Measurements from ENCODE around the gene PLEKHM3. TPM values are rescaled to one million over a fixed set of nuclear protein-coding genes. Genes with fewer than 3 reads are reported as not detected.

The PLEKHM3 gene
- total RNA-seq, 1 experiment from 2014 or later = 3.5 TPM

DNA sequence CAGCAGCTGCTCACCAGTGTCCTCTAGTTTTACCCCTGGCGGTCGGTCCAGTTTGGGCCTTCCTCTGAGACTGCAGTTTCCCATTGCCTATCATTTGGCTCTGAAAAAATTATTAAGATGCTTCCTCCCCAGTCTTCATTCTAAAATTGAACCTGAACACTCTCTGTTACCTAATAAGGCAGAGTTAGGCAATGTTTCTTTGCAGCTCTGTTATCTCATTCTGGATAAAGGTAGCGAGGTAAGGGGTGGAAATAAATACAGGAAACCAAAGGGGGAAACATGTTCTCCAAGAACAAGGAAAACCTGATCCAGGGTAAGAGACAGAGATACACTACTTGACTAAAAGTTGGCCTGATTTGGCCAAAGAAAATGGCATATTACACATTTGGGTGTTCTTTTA lies 164.6 kb downstream of the PLEKHM3 start:
- DNase-seq (ENCODE audit: low spot score) = no peak

DNA sequence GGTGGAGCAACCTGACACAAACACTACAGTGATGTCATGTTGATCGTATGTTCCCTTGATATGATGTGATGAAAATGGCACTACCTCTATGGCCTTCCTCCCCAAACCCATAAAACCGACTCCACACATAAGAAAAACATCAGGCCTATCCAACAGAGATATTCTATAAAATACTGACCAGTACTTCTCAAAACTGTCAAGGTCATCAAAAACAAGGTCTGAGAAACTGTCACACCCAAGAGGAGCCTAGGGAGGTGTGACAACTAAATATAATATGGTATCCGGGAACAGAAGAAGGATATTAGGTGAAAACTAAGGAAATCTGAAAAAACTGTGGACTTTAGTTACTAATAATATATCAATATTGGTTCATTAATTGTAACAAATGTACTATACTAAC lies 169.7 kb downstream of the PLEKHM3 start:
- no peak for DNase-seq (ENCODE audit: low spot score)

DNA sequence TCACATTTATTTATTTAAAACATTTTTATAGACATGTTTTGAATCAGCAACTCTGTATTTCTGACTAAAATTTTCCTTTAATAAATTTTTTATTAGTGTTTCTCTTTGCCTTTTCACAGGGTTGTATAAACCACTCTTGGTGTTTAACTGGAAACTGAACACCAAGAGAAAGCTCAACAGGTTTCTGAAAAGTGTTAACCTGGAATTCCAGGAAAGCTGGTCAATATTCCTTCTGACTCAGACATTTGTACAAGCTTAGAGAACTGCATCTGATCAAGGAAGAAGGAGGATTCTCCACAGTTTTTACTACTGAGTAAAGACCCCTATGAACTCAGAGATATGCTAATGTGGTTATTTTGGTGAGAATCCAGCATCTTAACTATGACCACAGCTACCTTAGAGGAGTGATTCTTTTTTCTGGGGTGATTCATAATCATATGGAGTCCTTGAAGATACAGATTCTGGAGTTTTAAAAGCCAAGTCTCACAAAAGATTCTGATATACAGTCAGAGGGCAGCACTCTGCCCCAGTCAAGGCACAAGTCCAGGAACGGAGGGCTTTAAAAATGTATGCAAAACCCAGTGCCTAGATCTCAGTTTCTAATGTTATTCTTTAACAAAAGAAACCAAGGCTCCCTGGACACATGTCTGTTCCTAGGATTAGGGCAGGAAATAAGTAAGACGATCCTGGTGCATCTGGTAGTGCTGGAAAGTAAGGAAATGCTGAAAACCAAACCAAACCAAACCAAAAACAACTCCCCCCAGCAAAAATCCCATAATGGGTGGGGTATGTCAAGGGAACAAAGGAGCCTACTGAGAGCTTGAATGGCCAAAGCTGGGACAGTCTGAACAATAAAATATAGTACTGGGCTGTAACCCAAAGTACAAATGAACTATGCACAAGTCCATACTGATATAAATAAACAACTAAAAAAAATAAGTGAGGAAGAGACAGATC lies 170.6 kb downstream of the PLEKHM3 start:
- DNase-seq (ENCODE audit: low spot score) = peak; percentile 78

DNA sequence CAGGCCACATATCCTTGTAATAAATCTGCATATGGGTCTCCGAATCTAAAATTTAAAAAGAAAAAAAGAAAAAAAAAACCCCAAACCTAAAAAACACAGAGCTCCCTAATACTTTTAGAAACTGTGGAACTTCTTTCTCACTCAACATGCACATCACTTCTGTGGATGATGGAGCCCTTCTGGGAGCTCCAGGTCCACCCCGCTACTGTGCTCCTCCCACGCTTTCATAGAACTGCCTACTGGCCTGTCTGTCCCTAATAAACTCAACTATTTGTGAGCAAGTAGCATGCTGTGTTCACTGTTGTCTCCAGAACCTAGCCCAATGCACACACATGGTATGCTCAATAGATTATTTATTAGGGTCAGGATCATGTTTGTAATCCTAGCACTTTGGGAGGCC lies 172.5 kb downstream of the PLEKHM3 start:
- DNase-seq (ENCODE audit: low spot score) = no peak

DNA sequence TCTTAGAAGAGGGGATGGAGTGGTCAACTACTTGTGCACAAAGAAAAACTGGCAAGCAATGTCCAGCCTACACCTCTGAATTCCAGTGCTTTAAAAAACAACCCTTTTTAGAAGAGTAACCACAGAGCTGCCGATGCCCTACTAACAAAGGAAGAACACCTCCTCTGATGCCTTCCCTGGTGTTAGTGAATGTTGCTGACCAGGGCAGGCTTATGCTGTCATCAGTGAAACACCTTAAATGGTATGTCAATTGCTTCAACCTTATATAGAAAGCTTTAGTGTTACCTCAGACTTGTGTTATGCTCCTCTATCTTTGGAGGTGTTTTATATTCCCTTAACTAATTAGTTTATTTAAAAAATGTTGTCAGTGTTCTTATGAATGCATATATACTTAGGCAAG lies 175.9 kb downstream of the PLEKHM3 start:
- no peak for DNase-seq (ENCODE audit: low spot score)

DNA sequence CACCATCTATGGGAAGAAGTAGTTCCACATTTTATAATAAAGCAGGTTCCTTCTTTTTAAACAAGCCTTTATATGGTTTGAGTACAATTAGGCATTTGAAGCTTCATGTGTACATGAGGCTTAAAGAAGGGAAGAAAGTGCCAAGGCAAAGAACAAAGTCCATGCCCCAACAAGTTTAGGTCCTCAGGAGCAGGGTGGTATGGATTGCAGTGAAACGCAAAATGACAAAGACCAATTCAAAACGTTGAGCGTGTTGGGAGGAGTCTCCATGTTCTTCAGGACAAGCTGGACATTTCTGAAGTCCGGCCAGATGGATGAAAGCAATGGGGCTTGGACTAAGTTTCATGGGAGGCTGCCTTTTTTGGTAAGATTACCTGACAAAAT lies 176.8 kb downstream of the PLEKHM3 start:
- no peak for DNase-seq (ENCODE audit: low spot score)

DNA sequence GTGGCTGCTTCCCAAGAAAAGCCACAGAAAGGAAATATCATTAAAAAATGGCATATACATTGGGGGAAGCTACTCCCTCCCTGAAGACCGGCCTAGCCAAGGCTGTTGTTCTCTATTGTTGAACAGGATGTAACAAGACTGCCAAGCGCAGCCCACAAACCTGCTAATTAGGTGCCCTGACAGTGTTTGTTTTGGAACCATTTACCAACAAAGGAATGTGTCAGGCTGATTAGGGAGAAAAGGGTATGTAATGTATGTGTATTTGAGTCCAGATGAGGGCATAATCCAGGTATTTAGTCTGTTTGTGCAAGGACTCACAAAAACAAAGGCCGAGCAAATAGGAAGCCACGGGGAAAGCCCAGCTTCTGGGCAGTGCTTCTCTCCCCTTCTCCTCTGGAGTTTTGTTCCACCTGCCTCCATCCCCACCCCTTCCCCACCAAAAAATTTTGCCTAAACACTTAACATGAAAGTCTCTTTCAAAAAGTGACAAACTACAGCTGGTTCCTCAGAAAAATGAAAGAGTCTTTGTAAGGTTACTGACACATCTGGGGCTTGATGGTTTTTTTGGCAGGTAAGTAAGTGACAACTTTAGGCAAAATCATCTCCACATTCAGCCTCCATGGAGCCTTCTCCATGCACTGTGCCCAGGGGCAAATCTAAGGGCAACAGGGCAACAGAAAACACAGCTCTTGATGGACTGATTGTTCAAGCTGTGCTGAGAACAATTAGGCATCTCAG lies 177.4 kb downstream of the PLEKHM3 start:
- peak; percentile 96 for DNase-seq (ENCODE audit: low spot score)

DNA sequence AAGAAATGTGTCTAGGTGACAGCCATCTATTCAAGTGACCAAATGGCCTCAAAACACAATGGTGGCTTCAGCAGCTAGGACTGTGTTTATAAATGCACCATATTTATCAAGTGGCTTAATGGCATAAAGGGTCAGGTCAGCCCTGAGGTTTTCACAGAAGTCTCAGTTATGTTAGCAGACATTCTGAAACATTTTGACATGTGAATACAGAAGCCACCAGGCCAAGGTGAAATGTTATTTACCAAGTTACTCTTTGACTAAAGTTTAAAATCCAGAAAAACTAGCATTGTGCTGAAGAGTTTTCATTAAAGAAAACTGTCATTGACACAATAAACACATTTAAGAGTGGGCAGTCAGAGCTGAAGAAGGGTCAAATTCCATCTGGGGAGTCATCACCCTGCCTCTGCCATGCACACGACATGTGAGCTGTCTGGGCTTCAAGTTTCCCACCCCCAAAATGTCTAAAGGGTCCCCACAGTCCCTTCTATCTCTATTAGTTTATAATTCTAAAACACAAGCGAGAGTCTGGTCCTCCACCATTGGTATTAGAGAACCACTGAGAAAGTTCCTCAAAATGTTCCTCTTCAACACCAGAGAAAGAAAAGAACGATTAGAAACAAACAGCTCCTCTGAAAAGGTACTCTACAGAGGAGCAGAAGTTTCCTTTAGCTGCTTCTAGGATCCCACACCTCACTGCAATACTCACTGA lies 178.1 kb downstream of the PLEKHM3 start:
- no peak for DNase-seq (ENCODE audit: low spot score)

DNA sequence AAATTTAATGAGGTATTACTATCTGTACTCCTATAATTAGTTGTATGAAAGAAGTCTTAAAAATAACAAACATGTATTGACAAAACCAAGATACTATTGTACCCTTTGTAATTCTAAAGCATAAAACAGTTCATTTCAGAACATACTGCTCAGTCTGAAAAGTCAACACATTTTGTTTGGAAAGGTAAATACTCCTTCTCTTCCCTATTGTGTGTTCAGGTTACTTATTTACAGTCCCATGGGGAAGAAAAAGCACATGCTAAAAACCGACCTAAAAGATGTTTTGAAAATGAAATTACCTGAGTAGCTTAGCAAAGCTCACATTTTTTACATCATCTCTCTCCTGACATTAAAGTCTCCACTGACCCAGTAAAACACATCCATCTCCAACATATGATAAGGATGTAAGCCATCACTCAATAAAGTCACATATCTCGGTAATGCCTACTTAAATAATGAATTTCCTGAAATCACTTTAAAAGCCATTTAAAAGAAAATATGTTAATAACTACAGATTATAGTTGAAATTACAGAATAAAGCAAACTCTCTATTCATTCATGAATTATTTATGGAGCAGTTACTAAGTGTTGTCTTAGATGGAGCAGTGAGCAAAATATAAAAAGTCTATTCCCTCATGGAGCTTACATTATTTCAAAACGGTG lies 180.0 kb downstream of the PLEKHM3 start:
- no peak for DNase-seq (ENCODE audit: low spot score)

DNA sequence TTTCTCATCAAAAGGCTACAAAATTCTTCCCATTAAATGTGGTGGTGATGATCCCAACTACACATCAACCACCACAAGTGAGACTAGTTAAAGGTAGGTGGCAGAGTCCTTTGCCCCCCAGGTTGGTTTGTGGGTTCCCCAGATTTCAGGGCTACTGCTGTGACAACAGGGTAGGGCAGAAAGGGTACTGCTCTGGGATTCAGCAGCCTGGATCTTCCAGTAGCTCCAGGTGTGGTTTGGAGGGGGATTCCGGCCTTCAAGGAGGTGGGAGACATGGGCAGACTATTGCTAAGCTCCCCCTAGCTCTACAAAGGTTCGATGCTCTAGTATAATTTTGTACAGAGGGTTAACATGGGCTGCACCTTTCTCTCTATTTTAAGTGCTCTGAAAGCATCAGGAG lies 180.7 kb downstream of the PLEKHM3 start:
- DNase-seq (ENCODE audit: low spot score) = no peak

DNA sequence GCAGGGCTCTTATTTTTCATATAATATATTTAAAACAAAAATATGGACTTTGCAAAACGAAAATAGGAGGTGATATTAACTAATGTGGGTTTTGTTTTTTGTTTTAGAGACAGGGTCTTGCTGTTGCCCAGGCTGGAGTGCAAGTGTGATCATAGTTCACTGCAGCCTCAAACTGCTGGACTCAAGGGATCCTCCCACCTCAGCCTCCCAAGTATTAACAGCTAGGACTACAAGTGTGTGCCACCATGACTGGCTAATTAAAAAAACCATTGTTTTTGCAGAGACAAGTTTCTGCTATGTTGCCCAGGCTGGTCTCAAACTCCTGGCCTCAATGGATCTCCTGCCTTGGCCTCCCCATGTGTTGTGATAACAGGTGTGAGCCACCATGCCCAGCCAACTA lies 185.2 kb downstream of the PLEKHM3 start:
- no peak for DNase-seq (ENCODE audit: low spot score)

DNA sequence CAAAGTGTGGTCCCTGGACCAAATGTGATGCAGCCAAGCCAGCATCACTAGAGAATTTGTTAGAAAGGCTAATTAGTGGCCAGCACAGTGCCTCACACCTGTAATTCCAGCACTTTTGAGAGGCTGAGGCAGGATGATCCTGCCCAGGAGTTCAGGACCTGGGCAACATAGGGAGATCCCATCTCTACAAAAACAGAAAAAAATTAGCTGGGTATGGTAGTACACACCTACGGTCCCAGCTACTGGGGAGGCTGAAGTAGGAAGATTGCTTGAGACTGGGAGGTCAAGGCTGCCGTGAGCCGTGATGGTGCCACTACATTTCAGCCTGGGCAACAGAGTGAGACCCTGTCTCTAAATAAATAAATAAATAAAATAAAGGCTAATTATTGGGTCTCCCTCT lies 185.8 kb downstream of the PLEKHM3 start:
- no peak for DNase-seq (ENCODE audit: low spot score)

DNA sequence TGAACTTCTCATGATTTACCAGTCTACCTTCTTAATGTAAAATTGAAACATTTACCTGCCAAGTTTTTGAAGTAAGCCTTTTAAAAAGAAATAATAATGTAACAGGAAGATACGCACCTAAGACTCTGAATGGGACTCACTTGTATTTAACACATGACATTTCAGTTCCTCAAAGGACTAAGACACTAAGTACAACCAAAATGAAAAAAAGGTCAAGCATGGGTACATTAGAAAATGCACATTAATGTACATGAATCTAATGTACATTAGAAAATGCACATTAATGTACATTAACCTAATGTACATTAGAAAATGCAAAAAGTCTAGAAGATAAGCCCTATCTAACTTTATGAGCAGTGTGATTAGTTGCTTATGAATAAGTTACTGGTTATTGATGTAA lies 186.3 kb downstream of the PLEKHM3 start:
- no peak for DNase-seq (ENCODE audit: low spot score)

DNA sequence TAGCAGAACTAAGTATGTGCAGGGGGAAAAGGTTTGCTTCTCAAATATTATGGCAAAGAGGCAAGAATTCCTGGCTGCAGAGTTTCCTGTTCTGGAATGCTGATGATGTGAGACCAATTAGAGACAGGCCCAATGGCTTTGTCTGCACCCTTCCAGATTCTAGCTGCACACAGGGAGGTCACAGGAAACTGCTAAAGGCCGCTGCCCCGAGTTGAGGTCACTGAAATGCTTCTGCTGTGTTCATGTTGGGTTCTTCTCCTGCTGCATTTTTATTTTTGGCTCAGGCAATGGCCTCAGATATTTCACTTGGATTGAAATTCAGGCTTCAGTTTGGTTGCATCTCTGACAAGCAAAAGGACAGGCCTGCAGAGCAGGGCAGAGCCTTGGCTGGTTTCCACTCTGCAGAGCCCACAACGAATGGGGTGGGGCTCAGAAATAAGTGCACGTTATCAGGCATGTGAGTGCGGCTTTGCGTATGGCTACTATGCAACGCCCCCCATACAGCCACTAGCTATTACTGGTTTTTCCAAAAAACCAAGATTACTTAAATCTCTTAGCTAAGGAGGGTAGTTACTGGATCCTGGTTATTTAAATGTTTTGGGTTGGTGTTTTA lies 188.7 kb downstream of the PLEKHM3 start:
- DNase-seq (ENCODE audit: low spot score) = no peak

DNA sequence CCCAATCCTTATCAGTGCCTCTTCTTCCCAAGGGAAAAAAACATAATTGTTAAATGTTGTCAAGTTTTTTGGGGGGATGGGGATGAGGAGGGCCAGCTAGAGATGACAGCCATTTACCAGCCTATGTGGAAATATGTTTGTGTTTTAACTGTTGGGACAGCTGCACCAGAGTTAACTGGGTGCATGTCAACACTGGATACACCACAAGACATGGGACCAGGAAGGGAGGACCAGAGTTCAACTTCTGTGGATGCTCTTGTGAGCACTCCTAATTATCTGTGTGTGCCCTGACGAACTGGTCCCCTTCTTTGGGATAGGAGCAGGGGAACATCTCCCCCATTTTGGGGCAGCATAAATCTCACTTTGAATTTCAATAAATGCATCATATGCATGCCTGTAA lies 189.5 kb downstream of the PLEKHM3 start:
- DNase-seq (ENCODE audit: low spot score) = no peak

DNA sequence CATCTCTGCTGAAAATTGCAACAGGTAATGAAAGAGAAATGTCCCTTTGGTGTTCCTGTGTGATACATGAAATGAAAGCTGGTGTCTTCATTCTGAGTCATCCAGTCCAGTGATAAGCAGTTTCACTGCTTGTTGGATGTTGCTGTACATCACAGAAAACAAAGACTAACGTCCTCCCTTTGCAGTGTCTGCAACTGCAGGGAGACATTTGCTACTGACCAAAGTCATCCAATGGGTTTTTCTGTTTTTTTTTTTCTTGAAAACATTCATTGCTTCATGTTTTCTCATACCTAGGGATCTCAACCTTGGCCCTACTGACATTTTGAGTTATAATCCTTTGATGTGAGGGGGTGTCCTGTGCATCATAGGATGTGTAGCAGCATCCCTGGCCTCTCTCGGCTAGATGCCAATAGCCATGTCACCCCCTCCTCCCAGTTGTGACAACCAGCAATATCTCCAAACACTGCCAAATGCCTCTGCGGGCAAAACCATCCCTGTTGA lies 192.0 kb downstream of the PLEKHM3 start:
- DNase-seq (ENCODE audit: low spot score) = peak; percentile 57

DNA sequence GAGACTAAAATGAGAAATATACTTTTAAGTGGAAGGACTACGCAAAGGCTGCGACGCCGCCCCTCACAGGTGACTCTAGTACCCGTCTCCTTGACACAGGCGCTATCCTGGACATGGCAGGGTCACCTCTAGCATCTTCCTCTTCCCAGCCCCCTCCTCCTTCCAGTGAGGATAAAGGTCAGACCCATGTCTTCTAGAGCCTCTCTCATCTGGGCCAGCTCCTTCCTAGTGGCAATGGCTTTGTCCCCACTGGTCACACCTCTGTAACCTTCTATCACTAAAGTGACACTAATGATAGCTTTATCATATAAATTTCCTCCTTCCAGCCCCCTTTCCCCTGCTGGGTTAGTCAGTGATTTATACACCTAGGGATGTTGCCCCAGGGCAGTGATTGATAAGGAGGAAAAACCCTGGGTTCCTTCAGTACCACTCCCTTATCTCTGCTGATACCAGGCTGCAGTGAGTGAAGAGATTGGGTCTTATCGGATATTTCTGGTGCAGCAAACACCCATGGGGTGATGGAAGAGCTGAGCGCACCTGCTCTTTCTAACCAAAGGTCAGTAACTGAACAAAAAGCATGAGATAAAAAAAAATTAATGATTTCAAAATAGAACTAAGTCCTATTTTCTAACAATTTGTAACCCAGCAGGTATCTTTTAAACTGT lies 193.6 kb downstream of the PLEKHM3 start:
- no peak for DNase-seq (ENCODE audit: low spot score)

DNA sequence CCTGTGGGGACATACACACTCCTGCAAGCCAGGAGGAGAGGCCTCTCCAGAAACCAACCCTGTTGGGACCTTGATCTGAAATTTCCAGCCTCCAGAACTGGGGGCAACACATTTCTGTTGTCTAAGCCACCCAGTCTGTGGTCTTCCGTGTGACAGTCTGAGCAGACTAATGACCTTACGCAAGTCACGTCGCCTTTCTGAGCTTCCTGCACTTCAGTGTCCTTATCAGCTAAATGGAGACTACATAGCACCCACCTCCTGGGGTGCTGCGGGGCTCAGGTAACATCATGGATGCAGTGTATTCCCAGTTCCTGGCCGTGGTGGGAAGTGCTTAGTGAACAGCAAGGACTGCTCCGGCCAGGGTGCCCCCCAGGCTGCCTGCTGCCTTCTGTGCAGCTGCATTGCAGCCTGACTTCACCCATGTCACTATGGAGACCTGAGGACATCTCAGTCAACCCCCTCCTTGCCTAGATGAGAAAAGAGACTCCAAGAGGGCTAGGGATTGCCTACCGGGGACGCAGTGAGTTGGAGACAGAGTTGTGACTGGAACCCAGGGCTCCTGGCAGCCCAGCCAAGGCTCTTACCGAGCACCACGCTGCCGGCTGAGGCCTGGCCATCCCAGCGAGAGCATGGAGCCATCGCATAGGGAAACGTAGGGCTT lies 194.4 kb downstream of the PLEKHM3 start:
- no peak for DNase-seq (ENCODE audit: low spot score)

DNA sequence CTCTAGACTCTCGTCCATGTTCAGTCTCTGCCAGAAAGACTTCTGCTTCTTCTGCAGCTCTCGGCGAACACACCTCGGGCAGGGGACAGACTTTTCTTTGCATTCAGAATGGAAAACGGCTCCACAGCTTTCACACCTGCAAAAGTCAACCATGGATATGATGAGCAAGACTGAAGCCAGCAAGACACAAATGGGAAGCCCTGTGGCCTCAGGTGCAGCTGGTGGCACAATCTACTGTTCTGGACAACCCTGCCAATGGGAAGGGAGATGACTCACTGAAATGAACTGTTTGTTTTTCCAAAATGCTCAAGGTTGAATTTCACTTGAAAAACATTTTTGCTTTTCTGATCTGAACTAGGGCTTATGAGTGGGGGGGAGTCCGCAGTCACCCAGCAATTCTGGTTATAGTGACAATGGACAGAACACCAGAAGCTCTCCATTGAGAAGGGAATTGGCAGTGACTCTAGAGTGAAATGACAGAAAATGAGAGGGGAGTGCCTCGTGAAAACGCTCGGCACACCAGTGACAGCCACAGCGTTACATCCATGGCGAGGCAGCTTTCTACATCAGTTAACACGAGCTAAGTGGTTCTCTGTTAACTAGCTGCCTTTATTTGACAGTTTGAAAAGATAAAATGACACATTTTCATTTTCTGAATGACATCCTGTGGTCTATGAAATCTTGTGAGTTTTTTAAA lies 196.8 kb downstream of the PLEKHM3 start:
- peak; percentile 45 for DNase-seq (ENCODE audit: low spot score)

DNA sequence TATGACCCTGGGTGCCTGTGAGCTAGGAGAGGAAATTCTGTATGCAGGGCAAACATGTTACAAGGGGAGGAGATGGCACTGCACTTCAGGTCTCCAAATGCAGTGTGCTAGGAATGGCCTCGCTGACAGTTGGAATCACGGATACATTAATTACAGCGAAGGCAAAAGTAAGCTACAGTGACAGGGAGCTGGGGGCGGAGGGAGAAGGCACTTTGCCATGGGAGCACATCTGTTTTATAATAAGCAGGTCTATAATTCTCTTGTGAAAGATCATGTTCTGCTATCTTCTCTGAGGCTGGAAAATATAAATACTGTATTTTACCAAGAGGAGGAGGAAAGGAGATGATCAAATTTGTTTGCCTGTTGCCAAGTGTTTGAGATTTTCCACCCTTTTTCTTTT lies 199.3 kb downstream of the PLEKHM3 start:
- no peak for DNase-seq (ENCODE audit: low spot score)

Data from A172 (cell line).